Raji (cell line): Measurements from ENCODE around the gene F10.

ENCODE experiments used
- POLR2A ChIP-seq: IDR thresholded peaks from 2 replicates; pipeline ENCODE4 v1.6.1; 2011; ENCODE audit warnings: low read depth, low read length, control low read depth; ENCODE audit not compliant: insufficient read depth

The F10 gene

GRCh38 chr13:113122550-113123225, at the start of gene F10:
TSS of gene F10 (plus strand) at chr13:113122799. CDS start at chr13:113122856, 57 bp downstream.
- TF ChIP-seq POLR2A, result no peak

GRCh38 chr13:113073942-113074341, 48.7 kb upstream of the F10 start:
- TF ChIP-seq POLR2A, result no peak

- no peak for TF ChIP-seq POLR2A
Observed at GRCh38 chr13:113074401-113074800, 48.2 kb upstream of the F10 start.

- no peak for TF ChIP-seq POLR2A
Observed at GRCh38 chr13:113074876-113075275, 47.7 kb upstream of the F10 start.

GRCh38 chr13:113075711-113076110, 46.9 kb upstream of the F10 start:
- no peak for TF ChIP-seq POLR2A

GRCh38 chr13:113076681-113077401, 45.8 kb upstream of the F10 start:
- TF ChIP-seq POLR2A, result no peak

- TF ChIP-seq POLR2A, result no peak
Observed at GRCh38 chr13:113077566-113077952, 45.0 kb upstream of the F10 start.

GRCh38 chr13:113077953-113078901, 44.4 kb upstream of the F10 start:
- TF ChIP-seq POLR2A, result no peak

GRCh38 chr13:113078902-113079780, 43.5 kb upstream of the F10 start:
- TF ChIP-seq POLR2A, result no peak

GRCh38 chr13:113080361-113080831, 42.2 kb upstream of the F10 start:
- TF ChIP-seq POLR2A, result no peak

- TF ChIP-seq POLR2A, result no peak
Observed at GRCh38 chr13:113080901-113081521, 41.6 kb upstream of the F10 start.

- TF ChIP-seq POLR2A, result no peak
Observed at GRCh38 chr13:113082198-113083021, 40.2 kb upstream of the F10 start.

GRCh38 chr13:113083022-113083373, 39.6 kb upstream of the F10 start:
- no peak for TF ChIP-seq POLR2A
